ENCODE results near the gene CD46. TPM values are rescaled to one million over a fixed set of nuclear protein-coding genes. Genes with fewer than 3 reads are reported as not detected.

CD46 gene
- total and polyA plus RNA-seq, 3 donors from 2014 or later = 80.7 to 130 (median 107) TPM

GRCh38 chr1:207839083-207839413 is 87.2 kb downstream of the CD46 start:
- intact Hi-C loops (cut with DNase I; ENCODE audit: low total_unique reads) = no loop called here
- no peaks in the 10 kb centered on the region for H3K27me3 ChIP-seq

GRCh38 chr1:207840380-207840779 is 88.5 kb downstream of the CD46 start:
- no peak for DNase-seq
- 83 to 100% methylated on average over 2 of the region's 2 CpGs for WGBS, 2 donors
- no peak overlapping the region for H3K27ac ChIP-seq
- no peak overlapping the region for H3K4me3 ChIP-seq
- TF ChIP-seq CTCF (IDR thresholded peaks at IDR 0.05) = no peak
- no peak for TF ChIP-seq POLR2A (IDR thresholded peaks at IDR 0.05)
- no peaks in the 10 kb centered on the region for H3K27me3 ChIP-seq
- intact Hi-C loops (cut with DNase I; ENCODE audit: low total_unique reads) = no loop called here
- H3K4me1 ChIP-seq = peaks cover 40% of the 10 kb centered on the region
- no peaks in the 10 kb centered on the region for H3K36me3 ChIP-seq (ENCODE audit: low read depth, missing control alignments)
- H3K9me3 ChIP-seq = no peaks in the 10 kb centered on the region

More at GRCh38 chr1:207839083-207839413, 87.2 kb downstream of the CD46 start:
- DNase-seq = no peak
- Histone ChIP-seq H3K9me3 (no peaks in the 10 kb centered on the region), H3K4me1 (peaks cover 31% of the 10 kb centered on the region), H3K27ac (peak overlapping the region; percentile 13 to 58), H3K4me3 (no peak overlapping the region), H3K36me3 (ENCODE audit: low read depth, missing control alignments) (no peaks in the 10 kb centered on the region)
- TF ChIP-seq POLR2A (IDR thresholded peaks at IDR 0.05) = no peak
- TF ChIP-seq CTCF (IDR thresholded peaks at IDR 0.05) = no peak

- 76 to 83% methylated on average over 1 of the region's 1 CpG for WGBS, 2 donors
- no peak for DNase-seq
- Histone ChIP-seq H3K27ac (no peak overlapping the region), H3K4me3 (no peak overlapping the region), H3K9me3 (no peaks in the 10 kb centered on the region), H3K27me3 (no peaks in the 10 kb centered on the region), H3K4me1 (peaks cover 43% of the 10 kb centered on the region), H3K36me3 (ENCODE audit: low read depth, missing control alignments) (no peaks in the 10 kb centered on the region)
- intact Hi-C loops (cut with DNase I; ENCODE audit: low total_unique reads) = no loop called here
- TF ChIP-seq CTCF (IDR thresholded peaks at IDR 0.05) = no peak
- TF ChIP-seq POLR2A (IDR thresholded peaks at IDR 0.05) = no peak
These were observed 89.4 kb downstream of the CD46 start for GRCh38 chr1:207841293-207841692.

GRCh38 chr1:207841901-207842300 is 90.0 kb downstream of the CD46 start:
- WGBS, 2 donors = 56 to 72% methylated on average over 4 of the region's 4 CpGs
- no peaks in the 10 kb centered on the region for H3K9me3 ChIP-seq
- no peak for DNase-seq
- H3K4me3 ChIP-seq = no peak overlapping the region
- intact Hi-C loops (cut with DNase I; ENCODE audit: low total_unique reads) = no loop called here
- H3K27ac ChIP-seq = no peak overlapping the region
- H3K27me3 ChIP-seq = no peaks in the 10 kb centered on the region
- TF ChIP-seq CTCF (IDR thresholded peaks at IDR 0.05) (no peak), POLR2A (IDR thresholded peaks at IDR 0.05) (no peak)
- peaks cover 37% of the 10 kb centered on the region for H3K4me1 ChIP-seq
- H3K36me3 ChIP-seq (ENCODE audit: low read depth, missing control alignments) = no peaks in the 10 kb centered on the region

GRCh38 chr1:207842506-207842905 is 90.7 kb downstream of the CD46 start:
- DNase-seq = no peak
- 82 to 91% methylated on average over 6 of the region's 6 CpGs for WGBS, 2 donors
- H3K4me1 ChIP-seq = peaks cover 33% of the 10 kb centered on the region
- TF ChIP-seq CTCF (IDR thresholded peaks at IDR 0.05) = no peak
- no peak for TF ChIP-seq POLR2A (IDR thresholded peaks at IDR 0.05)
- H3K4me3 ChIP-seq = no peak overlapping the region
- H3K36me3 ChIP-seq (ENCODE audit: low read depth, missing control alignments) = no peaks in the 10 kb centered on the region
- H3K9me3 ChIP-seq = no peaks in the 10 kb centered on the region
- no peaks in the 10 kb centered on the region for H3K27me3 ChIP-seq
- H3K27ac ChIP-seq = no peak overlapping the region
- intact Hi-C loops (cut with DNase I; ENCODE audit: low total_unique reads) = no loop called here

All from testis (tissue), 3 donors.